NCI-H524 treated with DMSO at 0.1 percent for 48 hours (cell line): ENCODE measurements around the gene BANF2.
"Not testable (repeated sequence)": the region's sequence is repeated elsewhere in the genome, so short reads cannot be mapped to it uniquely, and the experiment has no call there.

Experiments
- DNase-seq: peaks from one replicate; lab custom pipeline; 2025; lab: John Stamatoyannopoulos, UW

Gene BANF2

GRCh38 chr20:17766226-17766625, 66.5 kb downstream of the BANF2 start:
- no peak for DNase-seq

- DNase-seq, result no peak
Observed at GRCh38 chr20:17767624-17768023, 67.9 kb downstream of the BANF2 start.

- DNase-seq, result no peak
Observed at GRCh38 chr20:17768271-17768670, 68.5 kb downstream of the BANF2 start.

GRCh38 chr20:17769716-17770115, 70.0 kb downstream of the BANF2 start:
- not testable (repeated sequence) for DNase-seq

- DNase-seq, result no peak
Observed at GRCh38 chr20:17771206-17772004, 71.6 kb downstream of the BANF2 start.

- no peak for DNase-seq
Observed at GRCh38 chr20:17772005-17772343, 72.2 kb downstream of the BANF2 start.

- DNase-seq, result no peak
Observed at GRCh38 chr20:17773619-17774018, 73.9 kb downstream of the BANF2 start.

GRCh38 chr20:17775600-17775999, 75.8 kb downstream of the BANF2 start:
- no peak for DNase-seq

GRCh38 chr20:17776551-17776950, 76.8 kb downstream of the BANF2 start:
- no peak for DNase-seq

- DNase-seq, result not testable (repeated sequence)
Observed at GRCh38 chr20:17779011-17779410, 79.2 kb downstream of the BANF2 start.

GRCh38 chr20:17782768-17783167, 83.0 kb downstream of the BANF2 start:
- no peak for DNase-seq

GRCh38 chr20:17783671-17784070, 83.9 kb downstream of the BANF2 start:
- no peak for DNase-seq

- DNase-seq, result no peak
Observed at GRCh38 chr20:17785007-17785406, 85.2 kb downstream of the BANF2 start.
